ENCODE results near the gene MYLIP.

- TF ChIP-seq POLR2A (IDR thresholded peaks at IDR 0.05): no peak
- no peak for TF ChIP-seq CTCF (IDR thresholded peaks at IDR 0.05)
These were observed 30.7 kb upstream of the MYLIP start for GRCh38 chr6:16098211-16098610.
